IPS-18c (cell line): ENCODE data around the gene RPL6.
A peak's percentile ranks its signal among the peaks of the same experiment; 100 is the strongest.
"Not testable (repeated sequence)": the region's sequence is repeated elsewhere in the genome, so short reads cannot be mapped to it uniquely, and the experiment has no call there.

ENCODE experiments used
- H3K4me3 ChIP-seq: 2 replicates; pipeline ENCODE4 v1.7.0; 2013; ENCODE audit warnings: low read depth, mild to moderate bottlenecking, low read length, moderate library complexity; ENCODE audit not compliant: insufficient read depth
- H3K9me3 ChIP-seq: one replicate; pipeline ENCODE4 v1.6.1; 2013; ENCODE audit warnings: mild to moderate bottlenecking, low read length, moderate library complexity; ENCODE audit not compliant: control insufficient read depth, insufficient read depth

Gene RPL6

DNA sequence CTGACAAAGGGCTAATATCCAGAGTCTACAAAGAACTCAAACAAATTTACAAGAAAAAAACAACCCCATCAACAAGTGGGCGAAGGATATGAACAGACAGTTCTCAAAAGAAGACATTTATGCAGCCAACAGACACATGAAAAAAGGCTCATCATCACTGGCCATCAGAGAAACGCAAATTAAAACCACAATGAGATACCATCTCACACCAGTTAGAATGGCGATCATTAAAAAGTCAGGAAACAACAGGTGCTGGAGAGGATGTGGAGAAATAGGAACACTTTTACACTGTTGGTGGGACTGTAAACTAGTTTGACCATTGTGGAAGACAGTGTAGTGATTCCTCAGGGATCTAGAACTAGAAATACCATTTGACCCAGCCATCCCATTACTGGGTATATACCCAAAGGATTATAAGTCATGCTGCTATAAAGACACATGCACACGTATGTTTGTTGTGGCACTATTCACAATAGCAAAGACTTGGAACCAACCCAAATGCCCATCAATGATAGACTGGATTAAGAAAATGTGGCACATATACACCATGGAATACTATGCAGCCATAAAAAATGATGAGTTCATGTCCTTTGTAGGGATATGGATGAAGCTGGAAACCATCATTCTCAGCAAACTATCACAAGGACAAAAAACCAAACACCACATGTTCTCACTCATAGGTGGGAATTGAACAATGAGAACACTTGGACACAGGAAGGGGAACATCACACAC lies 19.3 kb downstream of the RPL6 start:
- H3K9me3 ChIP-seq, H3K4me3 ChIP-seq: not testable (repeated sequence)

DNA sequence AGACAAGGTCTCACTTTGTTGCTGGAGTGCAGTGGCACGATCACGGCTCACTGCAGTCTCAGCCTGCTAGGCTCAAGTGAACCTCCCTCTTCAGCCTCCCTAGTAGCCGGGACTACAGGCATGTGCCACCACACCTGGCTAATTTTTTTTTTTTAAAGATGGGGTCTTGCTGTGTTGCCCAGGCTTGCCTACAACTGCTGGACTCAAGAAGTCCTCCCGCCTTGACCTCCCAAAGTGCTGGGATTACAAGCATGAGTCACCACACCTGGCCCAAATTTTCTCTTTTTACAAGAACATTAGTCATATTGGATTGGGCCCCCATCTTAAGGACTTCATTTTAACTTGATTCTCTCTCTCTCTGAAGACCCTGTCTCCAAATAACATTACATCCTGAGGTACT lies 20.2 kb downstream of the RPL6 start:
- H3K9me3 ChIP-seq: no peaks in the 10 kb centered on the region
- no peak overlapping the region for H3K4me3 ChIP-seq

DNA sequence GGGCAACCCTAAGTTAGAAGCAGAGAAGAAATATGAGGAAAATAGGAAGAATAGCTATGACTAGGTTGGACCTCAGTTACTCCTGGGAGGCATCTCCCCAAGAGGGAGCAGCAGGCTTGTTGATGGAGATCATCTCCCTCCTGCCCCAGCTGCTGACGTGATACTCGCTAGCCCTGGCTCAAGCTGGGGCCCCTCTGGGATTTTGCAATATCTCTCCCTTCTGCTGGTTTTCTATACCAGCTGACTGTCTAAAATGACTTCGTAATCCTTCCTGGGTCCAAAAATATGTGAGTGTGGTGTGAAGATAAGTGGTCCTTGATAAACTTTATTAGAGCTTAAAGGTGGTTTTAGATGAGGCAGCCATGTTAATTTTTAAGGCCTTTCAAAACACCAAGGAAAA lies 22.7 kb downstream of the RPL6 start:
- Histone ChIP-seq H3K4me3 (no peak overlapping the region), H3K9me3 (no peaks in the 10 kb centered on the region)

DNA sequence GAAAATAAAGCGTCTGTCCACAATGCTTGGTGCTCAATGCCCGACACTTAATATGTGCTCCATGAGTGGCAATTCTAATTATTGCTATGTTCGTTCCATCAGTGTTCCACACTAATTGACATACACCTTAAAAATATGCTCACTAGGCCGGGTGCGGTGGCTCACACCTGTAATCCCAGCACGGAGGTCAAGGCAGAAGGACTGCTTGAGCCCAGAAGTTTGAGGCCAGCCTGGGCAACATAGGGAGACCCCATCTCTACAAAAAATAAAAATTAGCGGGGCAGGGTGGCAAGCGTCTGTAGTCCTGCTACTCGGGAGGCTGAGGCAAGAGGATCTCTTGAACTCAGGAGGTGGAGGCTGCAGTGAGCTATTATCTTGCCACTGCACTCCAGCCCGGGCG lies 26.5 kb downstream of the RPL6 start:
- Histone ChIP-seq H3K9me3 (no peaks in the 10 kb centered on the region), H3K4me3 (no peak overlapping the region; the same call in 1 of the 2 replicates)

DNA sequence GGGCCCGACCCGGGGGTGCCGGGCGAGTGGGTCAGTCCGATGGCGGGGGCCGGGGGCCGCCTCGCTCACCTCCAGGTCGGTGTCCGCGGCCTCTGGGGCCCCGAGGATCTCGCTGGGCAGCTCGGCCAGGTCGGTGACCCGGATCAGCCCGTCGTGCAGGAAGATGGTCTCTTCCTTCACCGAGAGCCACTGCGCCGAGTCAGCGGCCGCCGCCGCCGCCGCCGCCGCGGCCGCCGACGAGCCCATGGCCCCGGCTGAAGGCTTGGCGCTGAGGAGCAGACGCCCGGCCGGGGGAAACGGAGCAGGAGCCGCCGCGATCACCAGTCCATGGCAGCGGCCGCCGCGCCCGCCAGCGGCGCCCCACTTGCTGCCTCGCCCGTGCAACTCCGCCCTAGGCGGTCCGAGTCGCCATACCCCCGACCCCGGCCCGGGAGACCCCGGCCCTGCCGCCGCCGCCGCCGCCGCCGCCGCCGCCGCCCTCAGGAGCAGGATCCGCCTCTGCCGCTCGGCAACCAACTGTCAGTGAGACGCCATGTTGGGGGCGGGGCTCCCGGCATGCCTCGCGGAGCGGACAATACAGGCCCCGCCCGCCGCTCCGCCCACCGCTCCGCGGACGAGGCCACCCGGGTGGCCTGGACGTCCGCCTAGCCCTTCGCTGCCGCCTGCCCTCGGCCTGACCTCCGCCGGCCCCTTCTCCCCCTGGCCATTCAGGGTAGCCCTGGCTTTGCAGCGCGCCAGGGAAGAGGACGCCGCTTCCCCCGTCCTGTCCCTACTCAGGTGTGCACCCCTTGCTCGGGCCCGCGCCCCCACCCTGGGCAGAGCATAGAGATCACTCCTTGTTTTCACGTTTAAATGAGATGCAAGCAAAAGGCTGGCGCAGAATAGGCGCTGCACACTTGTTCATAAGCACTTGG lies 27.3 kb downstream of the RPL6 start, which contains the start of gene HECTD4:
Gene HECTD4 (minus strand): TSS at position 549 of the 914 bp plus-strand sequence. CDS start 303 bp downstream, at position 246.
- no peaks in the 10 kb centered on the region for H3K9me3 ChIP-seq
- H3K4me3 ChIP-seq: peak within 1 kb of the TSS; percentile 83

DNA sequence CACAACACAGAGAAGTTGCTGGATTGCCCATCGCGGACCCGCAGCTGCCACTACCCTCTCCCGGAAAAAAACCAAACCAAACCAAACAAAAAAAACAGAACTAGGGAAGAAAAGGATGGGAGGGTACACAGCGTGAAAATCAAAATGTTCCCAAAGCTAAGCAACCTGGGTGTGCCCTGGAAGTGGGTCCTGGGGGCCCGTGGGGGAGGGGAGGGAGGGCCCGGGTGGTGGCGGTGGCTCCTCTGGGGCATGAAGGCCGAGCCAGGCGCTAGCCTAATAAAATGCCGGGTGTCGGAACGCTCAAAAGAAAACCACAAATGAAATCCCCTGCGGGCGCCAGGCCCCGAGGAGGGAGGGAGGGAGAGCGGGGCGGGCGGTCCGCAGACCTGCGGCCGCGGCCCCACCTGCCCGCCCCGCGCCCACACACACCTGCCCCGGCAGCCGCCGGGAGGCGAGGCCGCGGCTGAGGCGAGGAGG lies 28.0 kb downstream of the RPL6 start:
- Histone ChIP-seq H3K9me3 (no peaks in the 10 kb centered on the region), H3K4me3 (peak overlapping the region; percentile 83)

DNA sequence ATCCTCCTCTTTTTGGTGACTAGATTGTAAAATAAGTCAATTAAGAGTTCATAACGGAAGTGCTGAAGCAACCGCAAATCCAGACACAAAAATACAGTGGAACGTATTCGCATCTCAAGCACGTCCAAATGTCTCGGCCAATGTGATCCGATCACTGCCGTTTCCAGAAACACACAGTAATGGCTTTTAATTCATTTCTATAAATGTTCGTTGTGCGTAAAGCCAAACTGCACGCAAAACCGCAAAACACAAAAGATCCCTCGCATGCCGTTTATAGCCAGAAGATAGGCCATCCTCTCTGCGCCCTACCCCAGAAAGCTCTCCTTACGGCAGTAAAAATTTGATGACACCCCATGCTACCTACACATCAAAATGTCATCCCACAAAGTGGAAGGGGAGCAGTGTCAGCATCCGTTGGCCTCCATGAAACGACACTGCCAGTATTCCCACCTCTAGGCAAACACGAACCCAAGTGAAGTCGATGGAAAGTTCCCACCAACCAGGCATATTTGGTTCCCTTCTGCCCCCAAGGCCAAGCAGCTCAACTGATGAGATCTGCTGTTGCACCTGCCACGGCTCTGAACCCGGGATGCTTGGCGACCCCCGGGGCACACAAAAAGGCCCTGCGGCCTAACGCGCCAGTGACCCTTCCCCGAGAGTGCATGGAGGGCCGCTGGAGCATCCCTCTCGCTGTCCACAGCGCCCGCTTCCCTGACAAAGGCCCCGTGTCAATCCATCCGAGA lies 28.6 kb downstream of the RPL6 start:
- Histone ChIP-seq H3K9me3 (no peaks in the 10 kb centered on the region), H3K4me3 (peak overlapping the region; percentile 83)

DNA sequence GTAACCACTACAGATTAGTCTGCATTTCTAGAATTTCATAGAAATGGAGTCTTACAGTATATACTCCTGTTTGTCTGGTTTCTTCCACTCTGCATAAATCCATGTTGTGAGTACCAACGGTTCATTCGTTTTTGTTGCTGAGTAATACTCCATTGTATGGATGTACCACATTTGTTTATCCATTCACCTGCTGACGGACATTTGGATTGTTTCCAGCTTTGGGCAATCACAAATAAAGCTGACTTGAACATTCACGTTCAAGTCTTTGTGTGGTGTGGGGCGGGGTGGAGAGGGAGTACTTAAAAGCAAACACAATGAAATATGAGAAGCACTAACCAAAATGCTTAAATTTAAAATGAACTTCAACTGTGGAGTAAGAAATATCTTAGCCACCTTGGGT lies 34.3 kb downstream of the RPL6 start:
- H3K4me3 ChIP-seq: no peak overlapping the region
- H3K9me3 ChIP-seq: no peaks in the 10 kb centered on the region

DNA sequence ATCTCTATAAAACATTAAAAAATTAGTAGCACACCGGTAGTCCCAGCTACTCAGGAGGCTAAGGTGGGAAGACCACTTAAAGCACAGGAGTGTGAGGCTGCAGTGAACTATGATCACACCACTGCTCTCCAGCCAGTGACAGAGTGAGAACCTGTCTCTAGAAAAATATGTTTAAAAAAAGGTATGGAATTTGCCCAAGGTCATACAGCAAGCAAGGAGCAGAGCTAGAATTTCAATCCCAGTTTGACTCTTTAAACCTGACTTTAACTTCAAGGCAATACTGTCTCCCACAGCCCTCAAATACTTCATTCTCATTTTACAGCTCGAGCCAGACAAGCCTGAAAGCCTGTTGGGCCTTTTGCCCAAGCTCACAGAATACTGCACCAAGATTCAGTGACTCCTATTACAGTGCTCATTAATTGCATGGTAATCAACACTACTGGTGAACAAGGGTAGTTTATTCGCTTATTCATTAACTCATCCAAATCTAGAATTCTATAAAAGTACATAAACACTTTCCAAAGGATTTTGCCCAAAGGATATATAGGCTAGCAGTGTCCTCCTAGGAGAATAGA lies 35.2 kb downstream of the RPL6 start:
- H3K4me3 ChIP-seq: no peak overlapping the region

DNA sequence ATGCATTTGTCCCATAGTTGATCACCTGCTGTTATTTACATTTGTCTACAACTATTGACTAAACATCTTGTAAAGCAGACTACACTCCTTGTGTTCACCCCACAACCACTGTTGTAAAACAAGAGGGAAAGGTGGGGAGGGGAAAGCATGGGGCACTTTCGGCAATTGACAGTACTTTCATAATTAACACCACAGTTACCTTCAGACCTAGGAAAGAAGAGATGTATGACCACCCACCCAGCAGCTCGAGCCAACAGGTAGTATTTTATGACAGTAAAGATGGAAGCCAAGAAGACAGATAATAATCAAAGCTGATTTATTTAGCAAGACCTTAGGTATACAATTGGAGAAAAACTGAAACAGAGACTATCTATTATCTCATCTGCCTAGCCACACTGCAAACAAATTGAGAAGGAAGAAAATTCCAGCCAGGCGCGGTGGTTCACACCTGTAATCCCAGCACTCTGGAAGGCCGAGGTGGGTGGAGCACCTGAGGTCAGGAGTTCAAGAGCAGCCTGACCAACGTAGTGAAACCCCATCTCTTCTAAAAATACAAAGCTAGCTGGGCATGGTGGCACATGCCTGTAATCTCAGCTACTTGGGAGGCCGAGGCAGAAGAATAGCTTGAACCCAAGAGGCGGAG lies 38.4 kb downstream of the RPL6 start:
- H3K9me3 ChIP-seq: no peaks in the 10 kb centered on the region
- no peak overlapping the region for H3K4me3 ChIP-seq

More for the DNA sequence above, 35.2 kb downstream of the RPL6 start:
- H3K9me3 ChIP-seq: no peaks in the 10 kb centered on the region

DNA sequence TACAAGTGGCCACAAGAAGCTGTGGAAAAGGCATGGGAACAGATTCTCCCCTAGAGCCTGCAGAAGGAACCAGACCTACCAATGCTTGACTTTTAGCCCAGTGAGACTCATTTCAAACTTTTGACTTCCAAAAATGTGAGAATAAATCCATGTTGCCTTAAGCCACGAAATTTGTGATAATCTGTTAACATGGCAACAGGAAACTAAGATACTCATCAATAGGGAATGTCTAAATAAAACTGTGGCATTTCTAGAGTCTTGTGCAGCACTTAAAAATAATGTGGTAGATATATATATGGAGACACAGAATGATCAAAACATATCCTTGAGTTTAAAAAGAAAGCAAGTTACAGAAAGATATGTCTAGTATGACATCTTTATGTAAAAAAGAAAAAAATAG lies 39.2 kb downstream of the RPL6 start:
- no peaks in the 10 kb centered on the region for H3K9me3 ChIP-seq
- H3K4me3 ChIP-seq: no peak overlapping the region

DNA sequence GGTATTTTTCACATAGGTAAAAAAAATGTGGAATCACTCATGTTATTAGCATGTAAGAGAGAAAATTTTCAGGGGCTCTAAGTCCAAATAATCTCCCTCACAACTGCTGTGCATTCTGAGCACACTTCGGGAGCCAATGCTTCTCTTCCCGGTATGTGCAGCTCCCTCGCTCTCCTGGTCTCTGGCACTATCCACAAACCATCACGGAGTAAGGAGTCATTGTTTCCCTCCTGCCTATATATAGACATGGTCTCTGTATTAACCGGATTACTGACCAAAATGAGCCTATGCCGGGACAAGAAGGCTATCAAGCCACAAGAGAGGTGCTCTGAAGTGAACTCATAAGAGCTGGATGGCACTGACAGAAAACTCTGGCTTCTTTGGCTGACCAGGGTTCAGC lies 40.5 kb downstream of the RPL6 start:
- H3K4me3 ChIP-seq: no peak overlapping the region
- H3K9me3 ChIP-seq: no peaks in the 10 kb centered on the region

DNA sequence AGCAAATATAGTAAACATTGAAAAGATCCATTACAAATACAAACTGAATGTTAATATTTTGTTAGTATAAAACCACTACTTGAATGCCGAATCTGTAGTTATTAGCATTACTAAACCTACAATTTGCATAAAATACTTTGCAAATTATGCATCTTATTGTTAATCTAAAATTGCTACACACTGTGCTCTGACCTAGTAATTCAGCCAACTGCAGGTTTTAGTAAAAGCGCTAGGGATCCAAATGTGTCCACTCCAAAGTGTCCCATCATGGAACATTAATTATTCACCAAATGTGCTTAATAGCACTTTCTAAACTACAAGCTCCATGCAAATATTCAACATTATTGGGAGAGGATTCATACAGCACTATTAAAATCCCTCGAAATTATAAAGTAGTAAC lies 41.4 kb downstream of the RPL6 start:
- Histone ChIP-seq H3K4me3 (no peak overlapping the region), H3K9me3 (no peaks in the 10 kb centered on the region)

DNA sequence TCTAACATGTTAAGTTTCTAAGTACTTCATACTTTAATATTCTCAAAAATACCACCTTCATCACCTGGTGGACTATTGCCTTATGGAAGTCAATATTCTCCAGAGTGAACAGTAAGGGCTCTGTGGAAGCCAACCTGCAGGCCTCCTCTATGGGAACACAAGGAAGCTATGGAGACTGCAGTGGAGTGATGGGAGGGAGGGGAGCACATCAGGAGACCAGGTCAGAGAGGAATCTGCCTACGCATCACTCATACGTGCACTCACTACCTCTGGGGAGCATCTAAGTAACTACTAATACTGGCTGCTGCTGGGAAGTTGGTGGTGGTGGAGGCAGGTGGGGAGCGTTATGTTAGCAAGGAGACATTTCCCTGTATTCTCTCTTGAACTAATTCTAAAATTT lies 47.1 kb downstream of the RPL6 start:
- Histone ChIP-seq H3K9me3 (no peaks in the 10 kb centered on the region), H3K4me3 (no peak overlapping the region)

DNA sequence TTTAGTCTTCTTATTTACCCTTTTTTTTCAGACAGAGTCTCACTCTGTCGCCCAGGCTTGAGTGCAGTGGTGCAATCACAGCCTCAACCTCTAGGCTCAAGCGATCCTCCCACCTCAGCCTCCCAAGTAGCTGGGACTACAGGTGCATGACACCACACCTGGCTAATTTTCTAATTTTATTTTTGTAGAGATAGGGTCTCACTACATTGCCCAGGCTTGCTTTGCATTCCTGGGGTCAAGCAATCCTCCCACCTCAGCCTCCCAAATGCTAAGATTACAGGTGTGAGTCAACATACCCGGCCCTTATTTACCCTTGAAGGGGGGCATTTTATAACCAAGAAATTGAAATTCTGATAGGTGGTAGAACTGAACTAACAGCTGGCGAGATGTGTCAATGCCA lies 48.1 kb downstream of the RPL6 start:
- H3K4me3 ChIP-seq: no peak overlapping the region
- no peaks in the 10 kb centered on the region for H3K9me3 ChIP-seq

DNA sequence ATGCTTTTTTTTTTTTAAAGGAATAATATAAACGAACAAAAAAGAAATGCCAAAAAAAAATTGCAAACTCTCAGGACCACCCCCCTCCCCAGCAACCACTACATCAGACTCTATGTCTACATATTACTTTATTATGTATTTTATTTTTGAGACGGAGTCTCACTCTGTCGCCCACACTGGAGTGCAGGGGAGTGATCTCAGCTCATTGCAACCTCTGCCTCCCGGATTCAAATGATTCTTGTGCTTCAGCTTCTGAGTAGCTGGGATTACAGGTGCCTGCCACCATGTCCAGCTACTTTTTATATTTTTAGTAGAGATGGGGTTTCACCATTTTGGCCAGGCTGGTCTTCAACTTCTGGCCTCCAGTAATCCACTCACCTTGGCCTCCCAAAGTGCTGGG lies 50.1 kb downstream of the RPL6 start:
- no peaks in the 10 kb centered on the region for H3K9me3 ChIP-seq
- no peak overlapping the region for H3K4me3 ChIP-seq

DNA sequence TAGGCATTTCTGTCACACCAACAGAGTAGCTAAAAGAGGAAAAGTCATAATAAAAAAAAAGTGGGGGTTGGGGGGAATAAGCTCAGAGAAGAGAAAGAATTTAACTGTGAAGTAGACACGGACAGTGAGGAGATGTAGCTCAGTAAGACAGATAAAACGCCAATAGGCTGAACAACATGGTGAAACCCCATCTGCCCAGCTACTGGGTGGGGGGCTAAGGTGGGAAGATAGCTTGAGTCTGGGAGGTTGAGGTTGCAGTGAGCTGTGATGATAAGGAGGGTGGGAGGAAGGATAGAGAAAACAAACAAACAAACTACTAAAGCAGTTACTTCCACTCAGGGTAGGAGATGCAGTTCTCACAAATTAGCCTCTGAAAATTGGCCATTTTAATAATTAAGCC lies 52.2 kb downstream of the RPL6 start:
- no peak overlapping the region for H3K4me3 ChIP-seq

More for the DNA sequence above, 52.2 kb downstream of the RPL6 start:
- H3K9me3 ChIP-seq: no peaks in the 10 kb centered on the region
